ENCODE results near the gene CTTN. TPM values are rescaled to one million over a fixed set of nuclear protein-coding genes. Genes with fewer than 3 reads are reported as not detected.

The CTTN gene
- total and polyA plus RNA-seq, 7 donors, result 44.1 to 117 (median 88.4) TPM

- no peaks in the 10 kb centered on the region for H3K9me3 ChIP-seq
These were observed 38.7 kb upstream of the CTTN start for GRCh38 chr11:70359451-70360205.

GRCh38 chr11:70360211-70360610, 38.1 kb upstream of the CTTN start:
- DNase-seq (no peak), ATAC-seq (no peak)
- WGBS, 3 donors, result 68 to 83% (median 70%) methylated on average over 6 of the region's 6 CpGs
- Histone ChIP-seq H3K9me3 (no peaks in the 10 kb centered on the region), H3K27me3 (ENCODE audit: insufficient read depth in 3 of 3, low read length in 2 of 3) (no peaks in the 10 kb centered on the region), H3K36me3 (ENCODE audit: insufficient read depth in 1 of 2, low read depth in 1 of 2) (peaks cover 8 to 94% of the 10 kb centered on the region in 2 donors), H3K4me1 (no peaks in the 10 kb centered on the region), H3K4me3 (no peak overlapping the region), H3K27ac (no peak overlapping the region)
- intact Hi-C loops (cut with DNase I), result no loop called here
- no peak for TF ChIP-seq CTCF (IDR thresholded peaks at IDR 0.05)

More at GRCh38 chr11:70359451-70360205, 38.7 kb upstream of the CTTN start:
- no peak for TF ChIP-seq CTCF (IDR thresholded peaks at IDR 0.05)
- DNase-seq, result no peak
- no peak overlapping the region for H3K27ac ChIP-seq
- intact Hi-C loops (cut with DNase I), result no loop called here
- no peaks in the 10 kb centered on the region for H3K4me1 ChIP-seq
- no peak for ATAC-seq
- H3K27me3 ChIP-seq (ENCODE audit: insufficient read depth in 3 of 3, low read length in 2 of 3), result no peaks in the 10 kb centered on the region
- H3K36me3 ChIP-seq (ENCODE audit: insufficient read depth in 1 of 2, low read depth in 1 of 2), result peaks cover 10 to 94% of the 10 kb centered on the region in 2 donors
- H3K4me3 ChIP-seq, result no peak overlapping the region
- 91 to 92% (median 91%) methylated on average over 8 of the region's 8 CpGs for WGBS, 3 donors

GRCh38 chr11:70364178-70364577, 34.2 kb upstream of the CTTN start:
- peaks cover 0 to 72% of the 10 kb centered on the region in 2 donors for H3K36me3 ChIP-seq (ENCODE audit: insufficient read depth in 1 of 2, low read depth in 1 of 2)
- H3K27ac ChIP-seq, result no peak overlapping the region
- intact Hi-C loops (cut with DNase I), result no loop called here

GRCh38 chr11:70364745-70365543, 33.4 kb upstream of the CTTN start:
- ATAC-seq (no peak), DNase-seq (no peak)
- no peak overlapping the region for H3K27ac ChIP-seq
- H3K36me3 ChIP-seq (ENCODE audit: insufficient read depth in 1 of 2, low read depth in 1 of 2), result peaks cover 0 to 68% of the 10 kb centered on the region in 2 donors
- no peaks in the 10 kb centered on the region for H3K4me1 ChIP-seq
- intact Hi-C loops (cut with DNase I), result no loop called here
- no peak for TF ChIP-seq CTCF (IDR thresholded peaks at IDR 0.05)
- no peaks in the 10 kb centered on the region for H3K27me3 ChIP-seq (ENCODE audit: insufficient read depth in 3 of 3, low read length in 2 of 3)
- H3K9me3 ChIP-seq, result no peaks in the 10 kb centered on the region
- no peak overlapping the region for H3K4me3 ChIP-seq
- 72 to 85% (median 77%) methylated on average over 25 of the region's 25 CpGs for WGBS, 3 donors

More at GRCh38 chr11:70364178-70364577, 34.2 kb upstream of the CTTN start:
- no peak for TF ChIP-seq CTCF (IDR thresholded peaks at IDR 0.05)
- no peak for DNase-seq
- no peaks in the 10 kb centered on the region for H3K9me3 ChIP-seq
- H3K4me3 ChIP-seq, result no peak overlapping the region
- no peaks in the 10 kb centered on the region for H3K27me3 ChIP-seq (ENCODE audit: insufficient read depth in 3 of 3, low read length in 2 of 3)
- no peaks in the 10 kb centered on the region for H3K4me1 ChIP-seq
- WGBS, 3 donors, result 83 to 89% (median 86%) methylated on average over 2 of the region's 2 CpGs
- ATAC-seq, result no peak
